ENCODE measurements around the gene TIMM22. TPM values are rescaled to one million over a fixed set of nuclear protein-coding genes. Genes with fewer than 3 reads are reported as not detected.

The TIMM22 gene
- total and polyA plus RNA-seq, 2 of the 13 experiments (the other 11 are each of a cell fraction or from before 2014, with no cell fraction given), result 6.2 to 15.5 TPM

- no peaks in the 10 kb centered on the region for H3K4me1 ChIP-seq (ENCODE audit: insufficient read depth, low read length)
- ATAC-seq, result no peak
- no peak overlapping the region for H3K4me2 ChIP-seq (ENCODE audit: low read depth, low read length)
- no peaks in the 10 kb centered on the region for H3K79me2 ChIP-seq (ENCODE audit: insufficient read depth, low read length)
- no peak for FAIRE-seq
- 93% methylated on average over 50 of the region's 57 CpGs for WGBS (ENCODE audit: low lambda C conversion rate)
- POLR2A ChIA-PET, result no interaction called here
- DNase-seq (ENCODE audit: low spot score), result no peak
- H3K27ac ChIP-seq (ENCODE audit: extremely low read length, insufficient read depth, low read length), result no peak overlapping the region
- no peak overlapping the region for H2AFZ ChIP-seq (ENCODE audit: low read length)
- intact Hi-C loops (cut with micrococcal nuclease; ENCODE audit: unreplicated experiment) (no loop called here), in situ Hi-C loops (cut with HindIII; ENCODE audit: extremely low pct_ligation_motif_present, low pct_unique_long_range_greater_than_20kb) (no loop called here)
- H3K36me3 ChIP-seq (replicated peaks in 1 of 2; ENCODE audit: control insufficient read depth in 1 of 2, insufficient read depth in 2 of 2, low read length in 2 of 2), result peaks cover 0 to 1% of the 10 kb centered on the region in 2 experiments; a peak in 1 of 5 replicates
- no peaks in the 10 kb centered on the region for H3K27me3 ChIP-seq (ENCODE audit: control insufficient read depth in 1 of 2, insufficient read depth in 2 of 2, low read length in 2 of 2)
- CTCF ChIA-PET (ENCODE audit: low intra/inter-chr PET ratio, low total read pairs), result no interaction called here
- H3K9me3 ChIP-seq (ENCODE audit: low read length), result no peaks in the 10 kb centered on the region
- no peak overlapping the region for H3K9ac ChIP-seq (ENCODE audit: insufficient read depth, low read depth, low read length)
- H4K20me1 ChIP-seq (ENCODE audit: insufficient read depth, low read length), result no peaks in the 10 kb centered on the region
- no TSS peak for BruUV-seq (replicated peaks)
- no peak overlapping the region for H3K4me3 ChIP-seq (replicated peaks in 1 of 3; ENCODE audit: insufficient read depth in 1 of 3, low read depth in 2 of 3, low read length in 3 of 3)
- TF ChIP-seq ZNF251 (CRISPR knock-in tag; IDR thresholded peaks at IDR 0.05) (no peak), YEATS2 (CRISPR knock-in tag; IDR thresholded peaks at IDR 0.05; ENCODE audit: borderline replicate concordance) (no peak), NFKB2 (CRISPR knock-in tag; IDR thresholded peaks at IDR 0.05; ENCODE audit: borderline replicate concordance) (no peak), ZNF615 (CRISPR knock-in tag; IDR thresholded peaks at IDR 0.05; ENCODE audit: borderline replicate concordance) (no peak), ATF6 (CRISPR knock-in tag; conservative IDR thresholded peaks at IDR 0.05) (no peak), NPAS2 (CRISPR knock-in tag; IDR thresholded peaks at IDR 0.05; ENCODE audit: borderline replicate concordance) (no peak), JUN (CRISPR knock-in tag; IDR thresholded peaks at IDR 0.05) (no peak), CBFB (CRISPR knock-in tag; IDR thresholded peaks at IDR 0.05) (no peak), ZNF460 (CRISPR knock-in tag; IDR thresholded peaks at IDR 0.05; ENCODE audit: borderline replicate concordance) (no peak), AHDC1 (CRISPR knock-in tag; IDR thresholded peaks at IDR 0.05; ENCODE audit: borderline replicate concordance) (no peak), FOSL1 (CRISPR knock-in tag; IDR thresholded peaks at IDR 0.05; ENCODE audit: borderline replicate concordance) (no peak), ZNF704 (CRISPR knock-in tag; IDR thresholded peaks at IDR 0.05; ENCODE audit: borderline replicate concordance) (no peak)
Measured at GRCh38 chr17:1011760-1012735, 15.1 kb downstream of the TIMM22 start.
